ENCODE results near the gene CHMP2A. TPM values are rescaled to one million over a fixed set of nuclear protein-coding genes. Genes with fewer than 3 reads are reported as not detected.

Gene CHMP2A
- total and polyA plus RNA-seq, 2 of the 13 experiments (the other 11 are each of a cell fraction or from before 2014, with no cell fraction given): 49.7 to 55.0 TPM

GRCh38 chr19:58511353-58512208 lies 43.3 kb downstream of the CHMP2A start, which contains the start of gene SLC27A5 (continued):
- TF ChIP-seq ARID3A (IDR thresholded peaks at IDR 0.05; ENCODE audit: low read depth, low read length): no peak
- 0 out of 2 replicates have a peak, but pooled peaks have one; percentile 30 for TF ChIP-seq ZNF276 (CRISPR knock-in tag; IDR thresholded peaks at IDR 0.05; ENCODE audit: low read depth)
- TF ChIP-seq MBNL3 (CRISPR knock-in tag; conservative IDR thresholded peaks at IDR 0.05): no peak
- TF ChIP-seq DDIT3 (CRISPR knock-in tag; IDR thresholded peaks at IDR 0.05): no peak
- peak; percentile 23 for TF ChIP-seq STAG1 (CRISPR knock-in tag; IDR thresholded peaks at IDR 0.05)
- TF ChIP-seq KMT2B (CRISPR knock-in tag; IDR thresholded peaks at IDR 0.05): no peak
- TF ChIP-seq NCOA2 (CRISPR knock-in tag; IDR thresholded peaks at IDR 0.05): peak; percentile 56; the same call in 1 of the 2 replicates
- TF ChIP-seq IRX3 (CRISPR knock-in tag; IDR thresholded peaks at IDR 0.05; ENCODE audit: borderline replicate concordance, low read depth): no peak
- no peak for TF ChIP-seq ZNF562 (CRISPR knock-in tag; IDR thresholded peaks at IDR 0.05; ENCODE audit: borderline replicate concordance)
- TF ChIP-seq SIN3A (IDR thresholded peaks at IDR 0.05; ENCODE audit: borderline replicate concordance, low read depth, low read length): no peak
- TF ChIP-seq ZBTB38 (CRISPR knock-in tag; IDR thresholded peaks at IDR 0.05): no peak
- no peak for TF ChIP-seq ZNF776 (CRISPR knock-in tag; IDR thresholded peaks at IDR 0.05)
- TF ChIP-seq KAT2B (IDR thresholded peaks at IDR 0.05; ENCODE audit: borderline replicate concordance, low read depth, low read length): no peak
- no peak for TF ChIP-seq TEAD2 (CRISPR knock-in tag; IDR thresholded peaks at IDR 0.05)
- peak; percentile 68 for TF ChIP-seq ARNTL (CRISPR knock-in tag; IDR thresholded peaks at IDR 0.05)
- no peak for TF ChIP-seq HIVEP1 (CRISPR knock-in tag; IDR thresholded peaks at IDR 0.05)
- TF ChIP-seq SIN3B (IDR thresholded peaks at IDR 0.05; ENCODE audit: low read length): no peak
- no peak for TF ChIP-seq ZNF703 (CRISPR knock-in tag; IDR thresholded peaks at IDR 0.05; ENCODE audit: borderline replicate concordance)
- no peak for TF ChIP-seq SYNCRIP (IDR thresholded peaks at IDR 0.05; ENCODE audit: insufficient read depth, low read depth, low read length)
- TF ChIP-seq REPIN1 (CRISPR knock-in tag; IDR thresholded peaks at IDR 0.05; ENCODE audit: borderline replicate concordance, low read depth): peak; percentile 79; the same call in 1 of the 2 replicates
- TF ChIP-seq RBM39 (IDR thresholded peaks at IDR 0.05; ENCODE audit: low read depth, low read length, poor library complexity, severe bottlenecking): no peak
- no peak for TF ChIP-seq FOXC1 (CRISPR knock-in tag; IDR thresholded peaks at IDR 0.05; ENCODE audit: borderline replicate concordance)
- peak; percentile 31; the same call in 1 of the 2 replicates for TF ChIP-seq ZNF225 (CRISPR knock-in tag; IDR thresholded peaks at IDR 0.05)
- TF ChIP-seq TBX2 (CRISPR knock-in tag; IDR thresholded peaks at IDR 0.05; ENCODE audit: borderline replicate concordance): peak; percentile 66; the same call in 1 of the 2 replicates
